ENCODE measurements around the gene DHX30.

DHX30 gene

GRCh38 chr3:47849699-47850563 is 47.0 kb downstream of the DHX30 start:
- Histone ChIP-seq H3K36me3 (ENCODE audit: control insufficient read depth, insufficient read depth, low read length) (peaks cover 37% of the 10 kb centered on the region), H3K9me3 (ENCODE audit: control insufficient read depth, low read length) (no peaks in the 10 kb centered on the region), H3K4me3 (ENCODE audit: low read length) (no peak overlapping the region), H3K27me3 (ENCODE audit: control insufficient read depth, insufficient read depth, low read length) (no peaks in the 10 kb centered on the region), H3K9ac (ENCODE audit: low read length) (no peak overlapping the region), H3K4me1 (ENCODE audit: control insufficient read depth, insufficient read depth, low read length) (no peaks in the 10 kb centered on the region)

- H3K4me1 ChIP-seq (ENCODE audit: control insufficient read depth, insufficient read depth, low read length): no peaks in the 10 kb centered on the region
- no peak overlapping the region for H3K4me3 ChIP-seq (ENCODE audit: low read length)
- no peaks in the 10 kb centered on the region for H3K27me3 ChIP-seq (ENCODE audit: control insufficient read depth, insufficient read depth, low read length)
- H3K9ac ChIP-seq (ENCODE audit: low read length): no peak overlapping the region
- no peaks in the 10 kb centered on the region for H3K9me3 ChIP-seq (ENCODE audit: control insufficient read depth, low read length)
- peaks cover 36% of the 10 kb centered on the region for H3K36me3 ChIP-seq (ENCODE audit: control insufficient read depth, insufficient read depth, low read length)
These were observed 47.8 kb downstream of the DHX30 start for GRCh38 chr3:47850564-47851410.

GRCh38 chr3:47851888-47852603 is 49.1 kb downstream of the DHX30 start:
- Histone ChIP-seq H3K9ac (ENCODE audit: low read length) (no peak overlapping the region), H3K27me3 (ENCODE audit: control insufficient read depth, insufficient read depth, low read length) (no peaks in the 10 kb centered on the region), H3K4me3 (ENCODE audit: low read length) (no peak overlapping the region), H3K4me1 (ENCODE audit: control insufficient read depth, insufficient read depth, low read length) (no peaks in the 10 kb centered on the region), H3K36me3 (ENCODE audit: control insufficient read depth, insufficient read depth, low read length) (peaks cover 34% of the 10 kb centered on the region), H3K9me3 (ENCODE audit: control insufficient read depth, low read length) (no peaks in the 10 kb centered on the region)

GRCh38 chr3:47852604-47853602 is 50.0 kb downstream of the DHX30 start:
- Histone ChIP-seq H3K9ac (ENCODE audit: low read length) (no peak overlapping the region), H3K9me3 (ENCODE audit: control insufficient read depth, low read length) (no peaks in the 10 kb centered on the region), H3K4me3 (ENCODE audit: low read length) (no peak overlapping the region), H3K36me3 (ENCODE audit: control insufficient read depth, insufficient read depth, low read length) (peaks cover 25% of the 10 kb centered on the region), H3K4me1 (ENCODE audit: control insufficient read depth, insufficient read depth, low read length) (no peaks in the 10 kb centered on the region), H3K27me3 (ENCODE audit: control insufficient read depth, insufficient read depth, low read length) (no peaks in the 10 kb centered on the region)

GRCh38 chr3:47854267-47854666 is 51.3 kb downstream of the DHX30 start:
- H3K9me3 ChIP-seq (ENCODE audit: control insufficient read depth, low read length): no peaks in the 10 kb centered on the region
- no peaks in the 10 kb centered on the region for H3K4me1 ChIP-seq (ENCODE audit: control insufficient read depth, insufficient read depth, low read length)
- H3K4me3 ChIP-seq (ENCODE audit: low read length): no peak overlapping the region
- H3K36me3 ChIP-seq (ENCODE audit: control insufficient read depth, insufficient read depth, low read length): peaks cover 17% of the 10 kb centered on the region
- no peaks in the 10 kb centered on the region for H3K27me3 ChIP-seq (ENCODE audit: control insufficient read depth, insufficient read depth, low read length)
- no peak overlapping the region for H3K9ac ChIP-seq (ENCODE audit: low read length)

GRCh38 chr3:47854720-47855455 is 52.0 kb downstream of the DHX30 start:
- Histone ChIP-seq H3K36me3 (ENCODE audit: control insufficient read depth, insufficient read depth, low read length) (peaks cover 10% of the 10 kb centered on the region), H3K27me3 (ENCODE audit: control insufficient read depth, insufficient read depth, low read length) (no peaks in the 10 kb centered on the region), H3K9ac (ENCODE audit: low read length) (no peak overlapping the region), H3K9me3 (ENCODE audit: control insufficient read depth, low read length) (no peaks in the 10 kb centered on the region), H3K4me3 (ENCODE audit: low read length) (no peak overlapping the region), H3K4me1 (ENCODE audit: control insufficient read depth, insufficient read depth, low read length) (no peaks in the 10 kb centered on the region)

- Histone ChIP-seq H3K9ac (ENCODE audit: low read length) (no peak overlapping the region), H3K36me3 (ENCODE audit: control insufficient read depth, insufficient read depth, low read length) (peaks cover 5% of the 10 kb centered on the region), H3K4me3 (ENCODE audit: low read length) (no peak overlapping the region), H3K27me3 (ENCODE audit: control insufficient read depth, insufficient read depth, low read length) (no peaks in the 10 kb centered on the region), H3K4me1 (ENCODE audit: control insufficient read depth, insufficient read depth, low read length) (no peaks in the 10 kb centered on the region), H3K9me3 (ENCODE audit: control insufficient read depth, low read length) (no peaks in the 10 kb centered on the region)
These were observed 52.8 kb downstream of the DHX30 start for GRCh38 chr3:47855461-47856383.

GRCh38 chr3:47856669-47857068 is 53.7 kb downstream of the DHX30 start:
- H3K4me3 ChIP-seq (ENCODE audit: low read length): no peak overlapping the region
- no peak overlapping the region for H3K9ac ChIP-seq (ENCODE audit: low read length)
- H3K27me3 ChIP-seq (ENCODE audit: control insufficient read depth, insufficient read depth, low read length): no peaks in the 10 kb centered on the region
- H3K36me3 ChIP-seq (ENCODE audit: control insufficient read depth, insufficient read depth, low read length): peaks cover 5% of the 10 kb centered on the region
- no peaks in the 10 kb centered on the region for H3K4me1 ChIP-seq (ENCODE audit: control insufficient read depth, insufficient read depth, low read length)
- H3K9me3 ChIP-seq (ENCODE audit: control insufficient read depth, low read length): no peaks in the 10 kb centered on the region

- Histone ChIP-seq H3K36me3 (ENCODE audit: control insufficient read depth, insufficient read depth, low read length) (peaks cover 5% of the 10 kb centered on the region), H3K4me3 (ENCODE audit: low read length) (no peak overlapping the region), H3K9ac (ENCODE audit: low read length) (no peak overlapping the region), H3K9me3 (ENCODE audit: control insufficient read depth, low read length) (no peaks in the 10 kb centered on the region), H3K4me1 (ENCODE audit: control insufficient read depth, insufficient read depth, low read length) (no peaks in the 10 kb centered on the region), H3K27me3 (ENCODE audit: control insufficient read depth, insufficient read depth, low read length) (no peaks in the 10 kb centered on the region)
These were observed 54.2 kb downstream of the DHX30 start for GRCh38 chr3:47857151-47857550.

Data from mucosa of stomach (tissue), 1 donor.